Activated CD4-positive, alpha-beta memory T cell treated with anti-CD3 and anti-CD28 coated beads, Interleukin-2, amount 10 ng/mL, durations not matched to agents 7 days and 5 days (primary cell): ENCODE measurements around the gene MCM10. TPM values are rescaled to one million over a fixed set of nuclear protein-coding genes. Genes with fewer than 3 reads are reported as not detected.

Experiments
- CTCF ChIA-PET: fragments of 350-600 bp; sonication (Branson Sonifier 250); formaldehyde crosslinking; loops from one replicate; lab custom pipeline; 2021; ENCODE audit warnings: antibody characterized with exemption, inconsistent platforms; lab: Charles Lee
- POLR2A ChIA-PET: fragments of 350-600 bp; sonication (Branson Sonifier 250); formaldehyde crosslinking; loops from one replicate; lab custom pipeline; 2021; ENCODE audit warnings: antibody characterized with exemption; lab: Charles Lee
- DNase-seq: peaks from one replicate; pipeline ENCODE4 v3.0.0-alpha.2; 2020
- H3K27ac Mint-ChIP-seq: one replicate; pipeline ENCODE4 v1.8.0; 2021; ENCODE audit warnings: mild to moderate bottlenecking, mixed read lengths
- H3K27me3 Mint-ChIP-seq: one replicate; pipeline ENCODE4 v1.8.0; 2021; ENCODE audit warnings: mixed read lengths
- H3K36me3 Mint-ChIP-seq: one replicate; pipeline ENCODE4 v1.8.0; 2021; ENCODE audit warnings: low read depth, mixed read lengths
- H3K4me1 Mint-ChIP-seq: one replicate; pipeline ENCODE4 v1.8.0; 2021; ENCODE audit warnings: mixed read lengths
- H3K4me3 Mint-ChIP-seq: one replicate; pipeline ENCODE4 v1.8.0; 2021; ENCODE audit warnings: mild to moderate bottlenecking, mixed read lengths
- H3K9me3 Mint-ChIP-seq: one replicate; pipeline ENCODE4 v1.8.0; 2021; ENCODE audit warnings: mixed read lengths
- total RNA-seq, 2 experiments: library from RNA; stranded (reverse); gene quantifications; one replicate each; pipeline ENCODE4 v1.2.3, GENCODE V29; 2021

The MCM10 gene
- total RNA-seq, 2 experiments from 2014 or later, result 40.7 to 42.9 TPM

DNA sequence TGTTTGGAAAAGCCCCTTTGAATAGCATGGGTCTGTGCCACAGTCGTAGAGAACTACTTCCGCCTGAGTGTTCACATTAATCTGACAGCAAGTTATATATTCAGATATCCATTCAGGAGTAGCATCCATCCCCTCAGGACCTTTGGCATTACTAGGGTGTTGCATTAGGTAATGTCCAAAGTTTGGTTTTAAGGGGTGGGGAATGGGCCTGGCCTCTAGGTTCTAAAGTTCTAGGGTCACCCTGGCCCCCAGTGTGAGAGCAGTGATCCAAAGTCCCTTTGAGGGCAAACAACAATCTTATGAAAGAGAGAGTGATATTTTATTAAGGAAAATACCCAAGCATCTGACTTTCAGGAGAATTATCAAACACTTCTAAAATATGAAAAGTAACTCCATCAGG lies 12.3 kb downstream of the MCM10 start:
- Mint-ChIP-seq H3K4me1 (no peaks in the 10 kb centered on the region), H3K4me3 (no peak overlapping the region), H3K9me3 (no peaks in the 10 kb centered on the region), H3K27ac (no peak overlapping the region), H3K36me3 (peaks cover 68% of the 10 kb centered on the region), H3K27me3 (no peaks in the 10 kb centered on the region)
- ChIA-PET CTCF (interaction anchor here (4.5 kb wide), 1 partner anchor 12 kb away, joined by 17 read pairs; the partner anchor contains the start of gene MCM10), POLR2A (no interaction called here)
- DNase-seq, result no peak

DNA sequence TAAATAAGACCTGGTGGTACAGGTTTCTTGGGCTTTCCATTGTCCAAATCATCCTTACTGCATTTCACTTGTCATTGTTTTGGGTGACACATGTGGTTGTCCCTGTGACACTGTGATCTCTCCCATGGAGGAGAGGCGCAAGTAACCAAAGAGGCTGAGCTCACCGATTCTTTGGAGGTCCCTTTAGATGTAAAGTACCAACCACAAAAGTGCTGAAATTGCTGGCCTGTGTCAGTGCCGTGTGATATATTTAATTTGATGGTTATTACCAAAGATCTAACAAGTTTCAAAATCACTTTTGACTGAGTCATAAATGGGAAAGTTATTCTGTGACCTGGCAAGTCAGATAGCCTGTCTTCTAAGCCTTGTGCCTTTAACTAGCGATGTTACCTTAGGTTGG lies 19.4 kb downstream of the MCM10 start:
- peaks cover 78% of the 10 kb centered on the region for H3K36me3 Mint-ChIP-seq
- no peak overlapping the region for H3K27ac Mint-ChIP-seq
- no peak overlapping the region for H3K4me3 Mint-ChIP-seq
- H3K4me1 Mint-ChIP-seq, result peaks cover 7% of the 10 kb centered on the region
- no peak for DNase-seq
- no peaks in the 10 kb centered on the region for H3K9me3 Mint-ChIP-seq
- CTCF ChIA-PET, result interaction anchor here (1.2 kb wide), 1 partner anchor 19 kb away, joined by 3 read pairs; the partner anchor contains the start of gene MCM10
- H3K27me3 Mint-ChIP-seq, result no peaks in the 10 kb centered on the region
- POLR2A ChIA-PET, result no interaction called here

DNA sequence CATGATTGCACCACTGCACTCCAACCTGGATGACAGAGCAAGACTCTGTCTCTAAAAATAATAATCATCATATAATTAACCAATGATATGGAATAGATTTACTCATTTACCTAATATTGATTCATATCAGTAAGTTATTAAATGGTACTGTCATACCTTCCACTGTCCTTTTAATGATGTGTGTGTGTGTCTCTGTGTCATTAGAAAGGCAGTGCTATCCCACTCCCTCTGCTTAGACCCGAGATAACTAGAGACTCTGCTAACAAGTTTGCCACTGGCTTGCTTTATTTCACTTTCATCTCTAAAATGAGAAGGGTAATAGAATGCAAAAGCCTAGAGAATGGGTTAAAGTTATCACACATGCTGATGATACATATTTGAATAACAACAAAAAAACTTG lies 21.1 kb downstream of the MCM10 start:
- Mint-ChIP-seq H3K9me3 (no peaks in the 10 kb centered on the region), H3K27ac (no peak overlapping the region), H3K27me3 (no peaks in the 10 kb centered on the region), H3K4me1 (peaks cover 7% of the 10 kb centered on the region), H3K36me3 (peaks cover 82% of the 10 kb centered on the region), H3K4me3 (no peak overlapping the region)
- no peak for DNase-seq
- POLR2A ChIA-PET, result no interaction called here
- CTCF ChIA-PET, result no interaction called here

DNA sequence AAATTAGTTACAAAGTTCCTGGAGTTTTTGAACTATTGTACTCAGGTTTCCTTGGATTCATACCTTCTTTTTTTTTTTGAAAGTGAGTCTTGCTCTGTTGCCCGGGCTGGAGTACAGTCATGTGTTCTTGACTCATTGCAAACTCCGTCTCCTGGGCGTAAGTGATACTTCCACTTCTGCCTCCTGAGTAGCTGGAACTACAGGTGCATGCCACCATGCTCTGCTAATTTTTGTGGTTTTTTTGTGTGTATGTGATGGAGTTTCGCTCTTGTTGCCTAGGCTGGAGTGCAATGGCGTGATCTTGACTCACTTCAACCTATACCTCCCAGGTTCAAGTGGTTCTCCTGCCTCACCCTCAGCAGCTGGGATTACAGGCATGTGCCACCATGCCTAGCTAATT lies 22.3 kb downstream of the MCM10 start:
- no peak overlapping the region for H3K27ac Mint-ChIP-seq
- CTCF ChIA-PET, result no interaction called here

DNA sequence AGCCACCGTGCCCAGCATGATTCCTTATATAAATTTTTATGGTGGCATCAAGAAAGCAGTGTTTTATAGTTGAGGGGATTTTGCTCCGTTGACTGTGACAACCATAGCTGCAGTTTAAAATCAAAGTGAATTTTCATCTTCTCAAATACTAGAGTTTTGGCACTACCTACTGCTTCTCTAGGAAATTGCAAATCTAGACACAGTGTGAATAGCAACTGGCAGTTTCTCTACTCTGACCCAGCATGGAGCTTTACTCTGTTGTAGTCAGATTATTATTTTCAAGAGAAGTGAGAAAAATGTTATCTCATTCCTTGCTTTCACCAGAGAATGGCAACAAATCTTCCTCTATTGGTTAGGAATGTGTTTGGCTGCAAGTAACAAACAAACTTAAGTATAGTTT lies 22.9 kb downstream of the MCM10 start:
- Mint-ChIP-seq H3K4me1 (peaks cover 7% of the 10 kb centered on the region), H3K36me3 (peaks cover 70% of the 10 kb centered on the region), H3K4me3 (no peak overlapping the region), H3K27ac (no peak overlapping the region), H3K9me3 (no peaks in the 10 kb centered on the region), H3K27me3 (no peaks in the 10 kb centered on the region)
- ChIA-PET CTCF (no interaction called here), POLR2A (no interaction called here)
- no peak for DNase-seq

More for the DNA sequence above, 22.3 kb downstream of the MCM10 start:
- no peak for DNase-seq
- H3K36me3 Mint-ChIP-seq, result peaks cover 72% of the 10 kb centered on the region
- H3K9me3 Mint-ChIP-seq, result no peaks in the 10 kb centered on the region
- H3K27me3 Mint-ChIP-seq, result no peaks in the 10 kb centered on the region
- POLR2A ChIA-PET, result no interaction called here
- H3K4me3 Mint-ChIP-seq, result no peak overlapping the region
- H3K4me1 Mint-ChIP-seq, result peaks cover 7% of the 10 kb centered on the region

DNA sequence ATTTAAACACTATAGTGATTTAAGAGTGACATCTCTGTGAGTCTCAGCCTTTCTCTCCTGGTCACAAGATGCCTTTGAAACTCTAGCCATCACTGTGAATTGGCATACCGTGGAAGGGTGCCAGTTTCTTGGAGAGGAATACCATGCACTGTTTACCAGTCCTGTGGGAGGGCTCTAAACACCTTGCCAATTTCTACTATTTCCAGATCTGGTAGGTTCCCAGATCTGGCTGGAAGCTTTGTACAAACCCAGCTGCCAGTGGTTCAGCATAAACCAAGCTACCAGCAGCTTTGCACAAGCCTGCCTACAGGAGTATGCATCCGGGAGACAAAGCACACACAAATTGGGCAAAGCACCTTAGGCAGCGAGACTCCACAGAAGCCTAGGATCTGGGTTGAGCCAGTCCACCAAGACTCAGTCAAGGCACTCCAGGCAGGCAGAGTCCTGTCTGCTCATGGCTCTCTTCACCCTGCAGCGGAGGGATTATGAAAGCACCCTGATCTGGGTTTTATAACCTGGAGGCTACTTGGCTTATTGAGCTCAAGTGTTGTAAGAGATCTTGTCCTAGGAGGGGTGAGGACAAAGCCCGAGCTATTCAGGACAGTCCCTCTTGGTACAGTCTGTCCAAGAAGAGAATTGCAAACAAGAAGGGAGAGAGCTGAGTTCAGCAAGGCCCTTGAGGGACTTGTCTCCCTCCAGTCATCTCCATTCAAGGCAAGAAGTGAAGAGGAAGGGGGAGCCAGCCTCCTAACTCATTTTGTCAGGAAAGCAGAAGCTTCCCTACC lies 23.6 kb downstream of the MCM10 start:
- peaks cover 7% of the 10 kb centered on the region for H3K4me1 Mint-ChIP-seq
- H3K4me3 Mint-ChIP-seq, result no peak overlapping the region
- ChIA-PET CTCF (no interaction called here), POLR2A (no interaction called here)
- DNase-seq, result no peak
- no peak overlapping the region for H3K27ac Mint-ChIP-seq
- peaks cover 69% of the 10 kb centered on the region for H3K36me3 Mint-ChIP-seq
- H3K27me3 Mint-ChIP-seq, result no peaks in the 10 kb centered on the region
- no peaks in the 10 kb centered on the region for H3K9me3 Mint-ChIP-seq

DNA sequence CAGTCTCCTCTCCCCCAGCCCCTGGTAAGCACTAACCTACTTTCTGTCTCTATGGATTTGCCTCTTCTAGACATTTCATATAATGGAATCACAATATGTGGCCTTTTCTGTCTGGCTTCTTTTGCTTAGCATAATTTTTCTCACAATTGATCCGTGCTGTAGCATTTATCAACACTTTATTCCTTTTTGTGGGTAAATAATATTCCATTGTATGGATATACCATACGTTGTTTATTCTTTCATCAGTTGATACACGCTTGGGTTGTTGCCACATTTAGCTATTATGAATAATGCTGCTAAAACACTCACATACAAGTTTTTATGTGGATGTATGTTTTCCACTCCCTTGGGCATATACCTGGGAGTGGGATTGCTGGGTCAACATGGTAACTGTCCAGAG lies 25.8 kb downstream of the MCM10 start:
- CTCF ChIA-PET, result no interaction called here
- no peaks in the 10 kb centered on the region for H3K4me1 Mint-ChIP-seq
- no peak overlapping the region for H3K4me3 Mint-ChIP-seq
- no peak for DNase-seq
- peaks cover 63% of the 10 kb centered on the region for H3K36me3 Mint-ChIP-seq
- no peaks in the 10 kb centered on the region for H3K9me3 Mint-ChIP-seq
- H3K27ac Mint-ChIP-seq, result no peak overlapping the region
- H3K27me3 Mint-ChIP-seq, result no peaks in the 10 kb centered on the region
- POLR2A ChIA-PET, result no interaction called here

DNA sequence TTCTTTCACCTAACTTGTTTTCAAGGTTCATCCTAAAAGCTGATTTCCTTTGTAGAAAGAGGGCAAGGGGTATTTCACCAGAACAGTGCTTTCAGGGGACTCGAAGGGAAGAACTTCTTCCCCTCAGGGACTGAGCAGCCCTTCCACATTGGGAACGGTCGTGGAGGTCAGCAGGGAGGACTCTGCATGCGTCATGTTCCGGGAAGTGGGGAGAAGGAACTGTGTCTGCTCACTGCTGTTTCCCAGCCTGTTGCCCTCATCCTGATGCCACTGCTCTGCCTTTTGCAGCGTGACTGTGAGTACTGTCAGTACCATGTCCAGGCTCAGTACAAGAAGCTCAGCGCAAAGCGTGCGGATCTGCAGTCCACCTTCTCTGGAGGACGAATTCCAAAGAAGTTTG lies 27.2 kb downstream of the MCM10 start:
- no peak for DNase-seq
- POLR2A ChIA-PET, result no interaction called here
- Mint-ChIP-seq H3K4me3 (no peak overlapping the region), H3K36me3 (peaks cover 65% of the 10 kb centered on the region), H3K4me1 (no peaks in the 10 kb centered on the region), H3K27me3 (no peaks in the 10 kb centered on the region), H3K9me3 (no peaks in the 10 kb centered on the region), H3K27ac (no peak overlapping the region)
- CTCF ChIA-PET, result no interaction called here

DNA sequence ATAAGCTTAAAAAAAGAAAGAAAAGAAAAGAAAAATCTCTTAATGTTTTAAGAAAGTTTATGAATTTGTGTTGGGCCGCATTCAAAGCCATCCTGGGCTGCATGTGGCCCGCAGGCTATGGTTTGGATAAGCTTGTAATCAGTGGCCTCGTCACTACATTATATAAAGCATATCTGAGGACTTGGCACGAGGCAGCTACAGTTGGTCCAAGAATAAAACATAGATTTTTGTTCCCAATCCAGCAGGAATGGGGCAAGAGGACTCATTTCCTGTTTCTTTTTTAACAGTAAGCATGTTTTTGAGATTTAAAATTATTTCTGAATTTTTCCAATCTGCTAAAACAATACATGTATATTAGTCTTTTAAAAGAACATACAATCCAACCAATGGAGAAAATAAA lies 28.6 kb downstream of the MCM10 start:
- no peaks in the 10 kb centered on the region for H3K4me1 Mint-ChIP-seq
- no peaks in the 10 kb centered on the region for H3K27me3 Mint-ChIP-seq
- no peak overlapping the region for H3K4me3 Mint-ChIP-seq
- H3K9me3 Mint-ChIP-seq, result no peaks in the 10 kb centered on the region
- no peak overlapping the region for H3K27ac Mint-ChIP-seq
- DNase-seq, result no peak
- ChIA-PET CTCF (no interaction called here), POLR2A (no interaction called here)
- peaks cover 63% of the 10 kb centered on the region for H3K36me3 Mint-ChIP-seq

DNA sequence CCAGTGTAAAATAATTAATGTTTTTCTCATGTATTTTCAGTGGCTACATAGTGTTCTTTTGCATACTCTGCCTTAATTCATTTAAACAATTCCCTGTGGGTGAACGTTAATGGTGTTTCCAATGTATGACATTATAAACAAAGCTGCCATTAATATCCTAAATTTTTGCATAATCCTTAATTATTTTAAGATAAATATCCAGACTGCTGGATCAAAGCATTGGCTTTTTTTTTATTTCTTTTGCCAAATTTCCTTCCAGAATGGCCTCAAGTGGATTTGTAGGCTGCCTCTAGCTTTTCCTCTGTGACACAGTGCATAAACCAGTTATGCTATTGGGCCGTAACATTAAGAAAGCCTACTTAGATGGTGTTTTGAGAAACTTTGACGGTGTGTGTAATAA lies 29.5 kb downstream of the MCM10 start:
- H3K4me1 Mint-ChIP-seq, result no peaks in the 10 kb centered on the region
- ChIA-PET CTCF (no interaction called here), POLR2A (interaction anchor here (0.7 kb wide), 1 partner anchor 10 kb away, joined by 3 read pairs; no protein-coding TSS in a partner anchor)
- H3K27me3 Mint-ChIP-seq, result no peaks in the 10 kb centered on the region
- DNase-seq, result no peak
- H3K27ac Mint-ChIP-seq, result no peak overlapping the region
- H3K36me3 Mint-ChIP-seq, result peaks cover 62% of the 10 kb centered on the region
- H3K4me3 Mint-ChIP-seq, result no peak overlapping the region
- H3K9me3 Mint-ChIP-seq, result no peaks in the 10 kb centered on the region

DNA sequence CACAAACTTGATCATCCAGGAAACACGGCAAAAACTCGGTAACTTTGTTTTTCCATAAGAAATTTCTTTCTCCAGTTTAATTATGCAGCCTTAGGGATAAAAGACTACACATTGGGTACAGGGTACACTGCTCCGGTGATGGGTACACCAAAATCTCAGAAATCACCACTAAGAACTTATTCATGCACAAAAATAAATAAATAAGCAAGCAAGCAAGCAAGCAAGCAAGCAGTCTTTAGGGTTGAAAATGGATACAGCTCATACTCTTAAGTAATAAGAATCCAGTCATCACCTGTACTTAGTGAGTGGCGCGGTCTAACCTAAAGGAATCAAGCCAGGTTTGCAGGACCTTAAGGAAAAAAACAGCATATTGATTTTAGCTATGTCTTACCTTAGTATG lies 30.0 kb downstream of the MCM10 start:
- POLR2A ChIA-PET, result interaction anchor here (0.7 kb wide), 1 partner anchor 9 kb away, joined by 3 read pairs; no protein-coding TSS in a partner anchor

DNA sequence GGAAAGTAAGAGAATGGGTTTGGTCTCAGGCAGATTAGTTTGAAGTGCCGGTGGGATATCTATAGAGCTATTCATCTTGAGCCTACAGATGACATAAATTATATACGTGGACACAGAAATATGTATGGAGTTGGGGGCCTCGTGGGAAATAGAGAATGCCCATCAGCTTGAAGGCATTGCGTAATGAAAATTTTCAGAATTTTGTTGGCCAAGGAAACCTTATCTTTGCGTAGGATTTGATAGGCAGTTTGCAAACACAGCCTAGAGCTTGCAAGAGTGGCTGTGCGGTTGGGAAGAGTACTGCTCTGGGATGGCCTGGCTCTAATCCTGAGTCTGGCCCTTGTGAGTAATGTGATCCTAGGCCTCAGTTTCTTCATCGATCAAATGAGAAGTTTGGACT lies 32.3 kb downstream of the MCM10 start:
- no peaks in the 10 kb centered on the region for H3K27me3 Mint-ChIP-seq
- ChIA-PET POLR2A (interaction anchor here (1.6 kb wide), 1 partner anchor 32 kb away, joined by 3 read pairs; the partner anchor contains the start of gene MCM10), CTCF (interaction anchor here (1.9 kb wide), 1 partner anchor 32 kb away, joined by 5 read pairs; the partner anchor contains the start of gene MCM10)
- no peaks in the 10 kb centered on the region for H3K9me3 Mint-ChIP-seq
- H3K4me1 Mint-ChIP-seq, result no peaks in the 10 kb centered on the region
- H3K36me3 Mint-ChIP-seq, result peaks cover 59% of the 10 kb centered on the region
- no peak overlapping the region for H3K27ac Mint-ChIP-seq
- no peak overlapping the region for H3K4me3 Mint-ChIP-seq
- DNase-seq, result no peak

More for the DNA sequence above, 30.0 kb downstream of the MCM10 start:
- CTCF ChIA-PET, result no interaction called here
- Mint-ChIP-seq H3K4me3 (no peak overlapping the region), H3K36me3 (peaks cover 56% of the 10 kb centered on the region), H3K27ac (no peak overlapping the region), H3K9me3 (no peaks in the 10 kb centered on the region), H3K27me3 (no peaks in the 10 kb centered on the region), H3K4me1 (no peaks in the 10 kb centered on the region)
- DNase-seq, result no peak

DNA sequence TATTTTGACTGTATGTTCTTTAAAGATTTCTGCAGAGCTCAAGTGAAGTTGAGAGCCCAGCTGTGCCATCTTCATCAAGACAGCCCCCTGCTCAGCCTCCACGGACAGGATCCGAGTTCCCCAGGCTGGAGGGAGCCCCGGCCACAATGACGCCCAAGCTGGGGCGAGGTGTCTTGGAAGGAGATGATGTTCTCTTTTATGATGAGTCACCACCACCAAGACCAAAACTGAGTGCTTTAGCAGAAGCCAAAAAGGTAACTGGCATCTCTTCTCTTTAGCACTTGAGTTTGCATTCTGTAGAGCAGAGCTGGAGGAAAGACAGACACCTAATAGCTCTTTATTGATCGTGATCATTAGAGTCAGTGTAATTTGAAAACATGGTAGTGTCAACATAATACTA lies 33.7 kb downstream of the MCM10 start:
- Mint-ChIP-seq H3K36me3 (peaks cover 62% of the 10 kb centered on the region), H3K27ac (no peak overlapping the region), H3K4me3 (no peak overlapping the region), H3K9me3 (no peaks in the 10 kb centered on the region), H3K4me1 (no peaks in the 10 kb centered on the region), H3K27me3 (no peaks in the 10 kb centered on the region)
- DNase-seq, result no peak
- ChIA-PET POLR2A (interaction anchor here (1.6 kb wide), 1 partner anchor 33 kb away, joined by 3 read pairs; the partner anchor contains the start of gene MCM10), CTCF (interaction anchor here (1.0 to 1.9 kb wide), 2 partner anchors 11 to 33 kb away, joined by 4 to 5 read pairs; partner anchors contain the start of gene MCM10)
